Cardiac fibroblast (primary cell): ENCODE data around the gene ZCCHC7.

ENCODE experiments used
- DNase-seq, 2 donors: peaks; one replicate each; pipeline versions ENCODE4 v3.0.0 to v3.0.0-alpha.2; 2010; ENCODE audit warnings: low read depth in 2 of 2
- H3K4me3 ChIP-seq, 2 donors: replicated peaks in 1 of 2; 1 replicate in 1 of 2; 2 replicates in 1 of 2; pipeline ENCODE4 v1.5.1; 2011; ENCODE audit warnings: low read depth in 2 of 2, low read length in 2 of 2, mild to moderate bottlenecking in 2 of 2, moderate library complexity in 1 of 2
- CTCF ChIP-seq: IDR thresholded peaks from one replicate; pipeline ENCODE4 v1.5.1; 2011; ENCODE audit warnings: low read depth, mild to moderate bottlenecking, low read length, inconsistent platforms

ZCCHC7 gene

DNA sequence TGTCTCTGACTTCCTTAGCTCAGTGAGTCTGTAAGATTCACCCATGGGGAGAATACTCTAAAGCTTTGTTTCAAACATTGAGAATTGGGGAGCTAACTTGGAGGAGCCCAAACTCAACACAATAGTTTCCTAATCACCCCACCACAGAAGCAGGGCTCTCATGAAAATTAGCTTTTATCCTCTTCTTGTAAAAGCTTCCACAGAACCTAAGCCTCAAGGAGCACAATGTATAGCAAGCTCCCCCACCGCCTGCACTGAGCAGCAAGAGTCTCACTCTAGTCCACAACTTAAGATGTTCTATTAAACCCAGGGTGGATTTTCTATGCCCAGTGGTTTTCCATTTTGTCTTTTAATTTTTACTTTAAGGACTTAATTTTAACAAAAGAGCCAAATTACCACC lies 253.2 kb downstream of the ZCCHC7 start:
- no peak overlapping the region for H3K4me3 ChIP-seq
- no peak for TF ChIP-seq CTCF
- DNase-seq: no peak

DNA sequence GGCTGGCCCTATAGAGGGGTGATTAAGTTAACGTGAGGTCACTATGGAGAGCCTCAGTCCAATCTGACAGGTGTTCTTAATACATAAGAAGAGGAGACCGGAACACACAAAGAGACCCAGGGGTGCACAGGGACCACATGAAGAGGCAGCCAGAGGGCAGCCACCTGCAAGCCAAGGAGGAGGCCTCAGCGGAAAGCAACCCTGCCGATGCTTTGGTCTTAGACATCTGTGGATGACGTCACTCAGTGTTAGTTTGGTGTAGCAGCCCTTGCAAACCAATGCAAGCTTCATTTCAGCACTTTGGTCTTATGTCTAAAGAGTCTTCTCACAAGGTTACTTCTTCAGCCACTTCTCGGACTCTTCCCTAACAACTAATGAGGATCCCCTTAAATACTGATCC lies 254.5 kb downstream of the ZCCHC7 start:
- no peak overlapping the region for H3K4me3 ChIP-seq
- no peak for DNase-seq
- TF ChIP-seq CTCF: no peak

- no peak for TF ChIP-seq CTCF
- H3K4me3 ChIP-seq: no peak overlapping the region
- no peak for DNase-seq
Observed at GRCh38 chr9:37377688-37378612, 257.6 kb downstream of the ZCCHC7 start.

GRCh38 chr9:37378613-37379004 lies 258.2 kb downstream of the ZCCHC7 start:
- no peak overlapping the region for H3K4me3 ChIP-seq
- DNase-seq: no peak
- no peak for TF ChIP-seq CTCF

- DNase-seq: no peak
- no peak overlapping the region for H3K4me3 ChIP-seq
- no peak for TF ChIP-seq CTCF
Observed at GRCh38 chr9:37379835-37380234, 259.5 kb downstream of the ZCCHC7 start.

- no peak for DNase-seq
Observed at GRCh38 chr9:37380570-37380969, 260.2 kb downstream of the ZCCHC7 start.

More at GRCh38 chr9:37380570-37380969, 260.2 kb downstream of the ZCCHC7 start:
- no peak overlapping the region for H3K4me3 ChIP-seq
- TF ChIP-seq CTCF: no peak
